Measurements from ENCODE around the gene PIP5KL1.

Gene PIP5KL1

DNA sequence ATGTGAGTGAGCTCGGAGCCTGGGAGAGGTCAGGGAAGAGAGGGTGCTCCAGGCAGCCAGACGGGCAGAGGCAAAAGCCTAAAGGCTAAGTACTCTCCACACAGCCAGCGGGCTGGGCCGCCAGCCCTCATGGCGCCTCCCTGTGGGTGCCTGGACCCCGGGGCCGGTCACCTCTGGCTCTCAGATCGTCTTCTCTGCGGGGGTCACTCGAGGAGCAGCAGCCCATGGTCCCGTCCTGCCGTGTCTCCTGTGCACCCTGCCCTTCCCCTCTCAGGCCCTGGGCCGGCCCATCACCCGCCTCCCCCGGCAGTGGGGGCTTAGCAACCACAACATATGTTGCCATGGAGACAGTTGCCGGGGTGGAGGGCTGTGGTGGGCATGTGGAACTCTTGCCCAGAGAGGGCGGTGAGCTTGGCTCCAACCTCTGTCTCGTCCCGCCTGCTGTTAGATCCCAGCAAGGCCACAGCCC is 57.3 kb downstream of the PIP5KL1 start:
- H3K4me2 ChIP-seq (ENCODE audit: low read depth, low read length): no peak overlapping the region

GRCh38 chr9:127872369-127873222 is 58.0 kb downstream of the PIP5KL1 start:
- H3K9ac ChIP-seq (ENCODE audit: low read length): no peak overlapping the region
- no peaks in the 10 kb centered on the region for H4K20me1 ChIP-seq (ENCODE audit: insufficient read depth, low read length)
- H2AFZ ChIP-seq (ENCODE audit: low read length): no peak overlapping the region
- no peaks in the 10 kb centered on the region for H3K79me2 ChIP-seq (ENCODE audit: low read length)
- DNase-seq: no peak
- H3K4me2 ChIP-seq (ENCODE audit: low read depth, low read length): no peak overlapping the region
- H3K27me3 ChIP-seq (replicated peaks; ENCODE audit: insufficient read depth, low read length): no peaks in the 10 kb centered on the region
- TF ChIP-seq EZH2phosphoT487 (IDR thresholded peaks at IDR 0.05; ENCODE audit: low read length): no peak
- H3K36me3 ChIP-seq (replicated peaks; ENCODE audit: insufficient read depth, low read length): no peaks in the 10 kb centered on the region
- H3K9me2 ChIP-seq (replicated peaks; ENCODE audit: insufficient read depth, low read length): no peaks in the 10 kb centered on the region
- H3F3A ChIP-seq (ENCODE audit: insufficient read depth, low read length): no peaks in the 10 kb centered on the region
- no peaks in the 10 kb centered on the region for H3K4me1 ChIP-seq (ENCODE audit: low read length)
- no peaks in the 10 kb centered on the region for H3K9me3 ChIP-seq (replicated peaks; ENCODE audit: insufficient read depth, low read length)
- no peak overlapping the region for H3K4me3 ChIP-seq (ENCODE audit: low read length)
- no peak overlapping the region for H3K27ac ChIP-seq (ENCODE audit: low read length)

More for the DNA sequence above, 57.3 kb downstream of the PIP5KL1 start:
- DNase-seq: no peak
- Histone ChIP-seq H3K4me1 (ENCODE audit: low read length) (no peaks in the 10 kb centered on the region), H3K9me2 (replicated peaks; ENCODE audit: insufficient read depth, low read length) (no peaks in the 10 kb centered on the region), H3F3A (ENCODE audit: insufficient read depth, low read length) (no peaks in the 10 kb centered on the region), H3K79me2 (ENCODE audit: low read length) (no peaks in the 10 kb centered on the region), H3K9me3 (replicated peaks; ENCODE audit: insufficient read depth, low read length) (no peaks in the 10 kb centered on the region), H3K27ac (ENCODE audit: low read length) (no peak overlapping the region), H2AFZ (ENCODE audit: low read length) (no peak overlapping the region), H3K36me3 (replicated peaks; ENCODE audit: insufficient read depth, low read length) (no peaks in the 10 kb centered on the region), H3K4me3 (ENCODE audit: low read length) (no peak overlapping the region), H3K9ac (ENCODE audit: low read length) (no peak overlapping the region), H4K20me1 (ENCODE audit: insufficient read depth, low read length) (no peaks in the 10 kb centered on the region), H3K27me3 (replicated peaks; ENCODE audit: insufficient read depth, low read length) (no peaks in the 10 kb centered on the region)
- no peak for TF ChIP-seq EZH2phosphoT487 (IDR thresholded peaks at IDR 0.05; ENCODE audit: low read length)
- TF ChIP-seq, protein P1, sequence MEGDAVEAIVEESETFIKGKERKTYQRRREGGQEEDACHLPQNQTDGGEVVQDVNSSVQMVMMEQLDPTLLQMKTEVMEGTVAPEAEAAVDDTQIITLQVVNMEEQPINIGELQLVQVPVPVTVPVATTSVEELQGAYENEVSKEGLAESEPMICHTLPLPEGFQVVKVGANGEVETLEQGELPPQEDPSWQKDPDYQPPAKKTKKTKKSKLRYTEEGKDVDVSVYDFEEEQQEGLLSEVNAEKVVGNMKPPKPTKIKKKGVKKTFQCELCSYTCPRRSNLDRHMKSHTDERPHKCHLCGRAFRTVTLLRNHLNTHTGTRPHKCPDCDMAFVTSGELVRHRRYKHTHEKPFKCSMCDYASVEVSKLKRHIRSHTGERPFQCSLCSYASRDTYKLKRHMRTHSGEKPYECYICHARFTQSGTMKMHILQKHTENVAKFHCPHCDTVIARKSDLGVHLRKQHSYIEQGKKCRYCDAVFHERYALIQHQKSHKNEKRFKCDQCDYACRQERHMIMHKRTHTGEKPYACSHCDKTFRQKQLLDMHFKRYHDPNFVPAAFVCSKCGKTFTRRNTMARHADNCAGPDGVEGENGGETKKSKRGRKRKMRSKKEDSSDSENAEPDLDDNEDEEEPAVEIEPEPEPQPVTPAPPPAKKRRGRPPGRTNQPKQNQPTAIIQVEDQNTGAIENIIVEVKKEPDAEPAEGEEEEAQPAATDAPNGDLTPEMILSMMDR (IDR thresholded peaks at IDR 0.05; ENCODE audit: low read length): no peak
- TF ChIP-seq EZH2 (optimal IDR thresholded peaks at IDR 0.05; ENCODE audit: low read depth, low read length): no peak

- H3K27ac ChIP-seq (ENCODE audit: low read length): no peak overlapping the region
- no peak overlapping the region for H3K9ac ChIP-seq (ENCODE audit: low read length)
- TF ChIP-seq, protein P1 (IDR thresholded peaks at IDR 0.05; ENCODE audit: low read length): no peak
- TF ChIP-seq EZH2phosphoT487 (IDR thresholded peaks at IDR 0.05; ENCODE audit: low read length): no peak
- TF ChIP-seq EZH2 (optimal IDR thresholded peaks at IDR 0.05; ENCODE audit: low read depth, low read length): no peak
- no peak overlapping the region for H2AFZ ChIP-seq (ENCODE audit: low read length)
- no peaks in the 10 kb centered on the region for H3K4me1 ChIP-seq (ENCODE audit: low read length)
- no peak overlapping the region for H3K4me2 ChIP-seq (ENCODE audit: low read depth, low read length)
- no peaks in the 10 kb centered on the region for H3K79me2 ChIP-seq (ENCODE audit: low read length)
- H4K20me1 ChIP-seq (ENCODE audit: insufficient read depth, low read length): no peaks in the 10 kb centered on the region
- H3F3A ChIP-seq (ENCODE audit: insufficient read depth, low read length): no peaks in the 10 kb centered on the region
- DNase-seq: no peak
- H3K4me3 ChIP-seq (ENCODE audit: low read length): no peak overlapping the region
- no peaks in the 10 kb centered on the region for H3K36me3 ChIP-seq (replicated peaks; ENCODE audit: insufficient read depth, low read length)
- no peaks in the 10 kb centered on the region for H3K9me2 ChIP-seq (replicated peaks; ENCODE audit: insufficient read depth, low read length)
- H3K9me3 ChIP-seq (replicated peaks; ENCODE audit: insufficient read depth, low read length): no peaks in the 10 kb centered on the region
- no peaks in the 10 kb centered on the region for H3K27me3 ChIP-seq (replicated peaks; ENCODE audit: insufficient read depth, low read length)
Measured at GRCh38 chr9:127871531-127871930, 59.0 kb downstream of the PIP5KL1 start.

- Histone ChIP-seq H3K9me3 (replicated peaks; ENCODE audit: insufficient read depth, low read length) (no peaks in the 10 kb centered on the region), H3K4me1 (ENCODE audit: low read length) (no peaks in the 10 kb centered on the region), H3F3A (ENCODE audit: insufficient read depth, low read length) (no peaks in the 10 kb centered on the region), H3K36me3 (replicated peaks; ENCODE audit: insufficient read depth, low read length) (no peaks in the 10 kb centered on the region), H2AFZ (ENCODE audit: low read length) (no peak overlapping the region), H3K4me2 (ENCODE audit: low read depth, low read length) (no peak overlapping the region), H3K9ac (ENCODE audit: low read length) (no peak overlapping the region), H3K27ac (ENCODE audit: low read length) (no peak overlapping the region), H3K9me2 (replicated peaks; ENCODE audit: insufficient read depth, low read length) (no peaks in the 10 kb centered on the region), H3K79me2 (ENCODE audit: low read length) (no peaks in the 10 kb centered on the region), H3K4me3 (ENCODE audit: low read length) (no peak overlapping the region), H4K20me1 (ENCODE audit: insufficient read depth, low read length) (no peaks in the 10 kb centered on the region), H3K27me3 (replicated peaks; ENCODE audit: insufficient read depth, low read length) (no peaks in the 10 kb centered on the region)
- DNase-seq: no peak
- TF ChIP-seq EZH2 (optimal IDR thresholded peaks at IDR 0.05; ENCODE audit: low read depth, low read length): no peak
- no peak for TF ChIP-seq EZH2phosphoT487 (IDR thresholded peaks at IDR 0.05; ENCODE audit: low read length)
- TF ChIP-seq, protein P1 (IDR thresholded peaks at IDR 0.05; ENCODE audit: low read length): no peak
Measured at GRCh38 chr9:127870887-127871286, 59.7 kb downstream of the PIP5KL1 start.

Measured in MM.1S (cell line).